CD4-positive, alpha-beta T cell (primary cell): ENCODE measurements around the gene LSAMP. TPM values are rescaled to one million over a fixed set of nuclear protein-coding genes. Genes with fewer than 3 reads are reported as not detected.

Experiments
- ATAC-seq: fragments of 200-7000 bp; cut with Tn5 transposase; one replicate; pipeline ENCODE4 v1.10.0; 2022; ENCODE audit warnings: mild to moderate bottlenecking; ENCODE audit not compliant: poor library complexity
- CTCF ChIA-PET: fragments of 350-600 bp; sonication (Branson Sonifier 250); formaldehyde crosslinking; loops from one replicate; lab custom pipeline; 2021; ENCODE audit warnings: antibody characterized with exemption, inconsistent platforms; lab: Charles Lee
- POLR2A ChIA-PET: fragments of 350-600 bp; sonication (Branson Sonifier 250); formaldehyde crosslinking; loops from one replicate; lab custom pipeline; 2021; ENCODE audit warnings: antibody characterized with exemption, inconsistent platforms; lab: Charles Lee
- DNase-seq, 14 experiments: peaks; one replicate each; pipeline ENCODE4 v3.0.0-alpha.2; 2013 to 2020; ENCODE audit warnings: mixed read lengths in 2 of 14
- H3K27ac ChIP-seq, 2 donors: one replicate each; pipeline versions ENCODE4 v1.5.1 to v1.7.0; 2013; ENCODE audit warnings: low read length in 2 of 2, low read depth in 1 of 2, mild to moderate bottlenecking in 1 of 2
- H3K27me3 ChIP-seq, 2 experiments: 1 replicate in 1 of 2; 2 replicates in 1 of 2; pipeline versions ENCODE4 v1.6.1 to v1.7.0; 2013; ENCODE audit warnings: low read length in 2 of 2, control low read depth in 1 of 2, mild to moderate bottlenecking in 1 of 2, moderate library complexity in 1 of 2; ENCODE audit not compliant: insufficient read depth in 2 of 2, control insufficient read depth in 1 of 2
- H3K36me3 ChIP-seq: one replicate; pipeline ENCODE4 v1.6.1; 2013; ENCODE audit warnings: low read length, control low read depth; ENCODE audit not compliant: insufficient read depth
- H3K4me1 ChIP-seq: one replicate; pipeline ENCODE4 v1.6.1; 2013; ENCODE audit warnings: low read length, control low read depth; ENCODE audit not compliant: insufficient read depth
- H3K4me3 ChIP-seq: one replicate; pipeline ENCODE4 v1.5.1; 2013; ENCODE audit warnings: mild to moderate bottlenecking, low read length, moderate library complexity
- H3K9me3 ChIP-seq, 2 experiments: 1 replicate in 1 of 2; 2 replicates in 1 of 2; pipeline versions ENCODE4 v1.6.1 to v1.7.0; 2013; ENCODE audit warnings: low read length in 2 of 2, mild to moderate bottlenecking in 2 of 2, control low read depth in 1 of 2, moderate library complexity in 1 of 2; ENCODE audit not compliant: control insufficient read depth in 1 of 2, insufficient read depth in 1 of 2
- H3K27ac Mint-ChIP-seq: one replicate; pipeline ENCODE4 v1.8.0; 2020; ENCODE audit warnings: mixed read lengths
- H3K27me3 Mint-ChIP-seq: one replicate; pipeline ENCODE4 v1.8.0; 2021; ENCODE audit warnings: mixed read lengths
- H3K36me3 Mint-ChIP-seq: one replicate; pipeline ENCODE4 v1.8.0; 2021; ENCODE audit warnings: low read depth, mixed read lengths
- H3K4me1 Mint-ChIP-seq: one replicate; pipeline ENCODE4 v1.8.0; 2021; ENCODE audit warnings: low read depth, mixed read lengths
- H3K4me3 Mint-ChIP-seq: one replicate; pipeline ENCODE4 v1.8.0; 2020; ENCODE audit warnings: mild to moderate bottlenecking, mixed read lengths
- H3K9me3 Mint-ChIP-seq: one replicate; pipeline ENCODE4 v1.8.0; 2020; ENCODE audit warnings: mixed read lengths
- intact Hi-C, 2 experiments: fragments of 100-400 bp; cut with DNase I in 1 of 2; cut with micrococcal nuclease in 1 of 2; formaldehyde crosslinking; loops; one replicate each; pipeline versions ENCODE4 v1.15.1 to v1.9.0; 2023 to 2025; cut with DNase I, micrococcal nuclease
- total RNA-seq, 174 experiments: library from RNA in 2 of 174; stranded (reverse) in 2 of 174; gene quantifications; one replicate each; pipeline ENCODE4 v1.2.3 and lab custom pipeline; 2021 to 2026
- TF ChIP-seq, protein P1 (sequence below): fragments of 200-600 bp; IDR thresholded peaks from one replicate; pipeline ENCODE4 v1.8.0; 2022; ENCODE audit warnings: antibody characterized with exemption, mild to moderate bottlenecking

Gene LSAMP
- total RNA-seq, 2 experiments from 2014 or later = not detected

- Histone ChIP-seq H3K27ac (no peak overlapping the region), H3K27me3 (no peaks in the 10 kb centered on the region), H3K9me3 (no peaks in the 10 kb centered on the region), H3K36me3 (no peaks in the 10 kb centered on the region), H3K4me1 (no peaks in the 10 kb centered on the region), H3K4me3 (no peak overlapping the region)
- intact Hi-C loops = no loop called here
- Mint-ChIP-seq H3K4me3 (no peak overlapping the region), H3K27me3 (no peaks in the 10 kb centered on the region), H3K27ac (no peak overlapping the region), H3K4me1 (no peaks in the 10 kb centered on the region), H3K9me3 (no peaks in the 10 kb centered on the region), H3K36me3 (no peaks in the 10 kb centered on the region)
- no peak for DNase-seq
- TF ChIP-seq, protein P1, sequence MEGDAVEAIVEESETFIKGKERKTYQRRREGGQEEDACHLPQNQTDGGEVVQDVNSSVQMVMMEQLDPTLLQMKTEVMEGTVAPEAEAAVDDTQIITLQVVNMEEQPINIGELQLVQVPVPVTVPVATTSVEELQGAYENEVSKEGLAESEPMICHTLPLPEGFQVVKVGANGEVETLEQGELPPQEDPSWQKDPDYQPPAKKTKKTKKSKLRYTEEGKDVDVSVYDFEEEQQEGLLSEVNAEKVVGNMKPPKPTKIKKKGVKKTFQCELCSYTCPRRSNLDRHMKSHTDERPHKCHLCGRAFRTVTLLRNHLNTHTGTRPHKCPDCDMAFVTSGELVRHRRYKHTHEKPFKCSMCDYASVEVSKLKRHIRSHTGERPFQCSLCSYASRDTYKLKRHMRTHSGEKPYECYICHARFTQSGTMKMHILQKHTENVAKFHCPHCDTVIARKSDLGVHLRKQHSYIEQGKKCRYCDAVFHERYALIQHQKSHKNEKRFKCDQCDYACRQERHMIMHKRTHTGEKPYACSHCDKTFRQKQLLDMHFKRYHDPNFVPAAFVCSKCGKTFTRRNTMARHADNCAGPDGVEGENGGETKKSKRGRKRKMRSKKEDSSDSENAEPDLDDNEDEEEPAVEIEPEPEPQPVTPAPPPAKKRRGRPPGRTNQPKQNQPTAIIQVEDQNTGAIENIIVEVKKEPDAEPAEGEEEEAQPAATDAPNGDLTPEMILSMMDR = no peak
- ATAC-seq = no peak
- POLR2A ChIA-PET = no interaction called here
- CTCF ChIA-PET = no interaction called here
These were observed 429.4 kb downstream of the LSAMP start for GRCh38 chr3:116015931-116016330.

GRCh38 chr3:116007000-116007399 is 438.3 kb downstream of the LSAMP start:
- Histone ChIP-seq H3K36me3 (no peaks in the 10 kb centered on the region), H3K9me3 (no peaks in the 10 kb centered on the region), H3K4me3 (no peak overlapping the region), H3K27me3 (no peaks in the 10 kb centered on the region), H3K4me1 (no peaks in the 10 kb centered on the region), H3K27ac (no peak overlapping the region)
- H3K27ac Mint-ChIP-seq = no peak overlapping the region
- no peaks in the 10 kb centered on the region for H3K27me3 Mint-ChIP-seq
- TF ChIP-seq, protein P1 = no peak
- no peaks in the 10 kb centered on the region for H3K4me1 Mint-ChIP-seq
- ATAC-seq (no peak), DNase-seq (no peak)
- no peaks in the 10 kb centered on the region for H3K36me3 Mint-ChIP-seq
- no peak overlapping the region for H3K4me3 Mint-ChIP-seq
- no peaks in the 10 kb centered on the region for H3K9me3 Mint-ChIP-seq
- ChIA-PET POLR2A (no interaction called here), CTCF (no interaction called here)
- intact Hi-C loops = no loop called here

- no peak for ATAC-seq
- Mint-ChIP-seq H3K27ac (no peak overlapping the region), H3K4me3 (no peak overlapping the region), H3K4me1 (no peaks in the 10 kb centered on the region), H3K36me3 (no peaks in the 10 kb centered on the region), H3K9me3 (no peaks in the 10 kb centered on the region), H3K27me3 (no peaks in the 10 kb centered on the region)
- no peaks in the 10 kb centered on the region for H3K4me1 ChIP-seq
- H3K4me3 ChIP-seq = no peak overlapping the region
- no peak overlapping the region for H3K27ac ChIP-seq
- ChIA-PET CTCF (no interaction called here), POLR2A (no interaction called here)
- TF ChIP-seq, protein P1 = no peak
- no peak for DNase-seq
- intact Hi-C loops = no loop called here
- no peaks in the 10 kb centered on the region for H3K9me3 ChIP-seq
- no peaks in the 10 kb centered on the region for H3K36me3 ChIP-seq
- no peaks in the 10 kb centered on the region for H3K27me3 ChIP-seq
These were observed 439.9 kb downstream of the LSAMP start for GRCh38 chr3:116005404-116005803.
